Spleen (tissue), 7 donors: ENCODE measurements around the gene ARMC6.

Experiments used
- CTCF ChIP-seq, 11 experiments: fragments of 200-600 bp in 7 of 11; fragments of 450-650 bp in 4 of 11; sonication (generic) in 4 of 11; IDR thresholded peaks in 8 of 11; conservative IDR thresholded peaks in 3 of 11; 1 replicate in 7 of 11; 2 replicates in 4 of 11; pipeline versions ENCODE4 v1.4.0 to v1.8.0; 2016 to 2021; ENCODE audit warnings: antibody characterized with exemption in 11 of 11, inconsistent platforms in 4 of 11, mild to moderate bottlenecking in 1 of 11
- POLR2AphosphoS5 ChIP-seq, 3 donors: sonication (generic); formaldehyde crosslinking; IDR thresholded peaks; one replicate each; pipeline ENCODE4 v1.5.1; 2017; ENCODE audit warnings: antibody characterized with exemption in 3 of 3
- donor health status: DM: no; HTN: no; CAD: no; lungs with moderate emphysema.
- donor health status: DM: no; HTN: no; CAD: no.
- donor health status: DM: no; HTN: no; CAD: no.

- TF ChIP-seq POLR2AphosphoS5 (IDR thresholded peaks at IDR 0.05) (no peak), CTCF (IDR thresholded peaks at IDR 0.05 in 8 of 11, conservative IDR thresholded peaks at IDR 0.05 in 3 of 11) (no peak)
These were observed 48.1 kb upstream of the ARMC6 start for GRCh38 chr19:18985257-18985656.
